Thyroid gland (tissue), 4 donors: Measurements from ENCODE around the gene PIK3CD. TPM values are rescaled to one million over a fixed set of nuclear protein-coding genes. Genes with fewer than 3 reads are reported as not detected.
A peak's percentile ranks its signal among the peaks of the same experiment; 100 is the strongest.
"Not testable (repeated sequence)": the region's sequence is repeated elsewhere in the genome, so short reads cannot be mapped to it uniquely, and the experiment has no call there.

Source experiments
- DNase-seq, 2 donors: peaks; one replicate each; pipeline ENCODE4 v3.0.0-alpha.2; 2019
- H3K27ac ChIP-seq, 3 donors: fragments of 200-600 bp; sonication (generic); 1 replicate in 2 of 3; 2 replicates in 1 of 3; pipeline ENCODE4 v1.5.1; 2016 to 2019; ENCODE audit warnings: mild to moderate bottlenecking in 1 of 3, moderate library complexity in 1 of 3
- H3K27me3 ChIP-seq: fragments of 200-600 bp; sonication (generic); one replicate; pipeline ENCODE4 v1.5.1; 2019
- H3K36me3 ChIP-seq, 2 donors: fragments of 200-600 bp; sonication (generic); one replicate each; pipeline ENCODE4 v1.5.1; 2016 to 2019
- H3K4me1 ChIP-seq, 2 donors: fragments of 200-600 bp; sonication (generic); one replicate each; pipeline ENCODE4 v1.5.1; 2017 to 2019
- H3K4me3 ChIP-seq, 3 donors: fragments of 200-600 bp; sonication (generic); replicated peaks in 1 of 3; 1 replicate in 2 of 3; 2 replicates in 1 of 3; pipeline ENCODE4 v1.5.1; 2016; ENCODE audit warnings: mild to moderate bottlenecking in 1 of 3
- H3K9me3 ChIP-seq: fragments of 200-600 bp; sonication (generic); one replicate; pipeline ENCODE4 v1.5.1; 2017
- CTCF ChIP-seq, 6 experiments: fragments of 200-600 bp in 3 of 6; fragments of 450-650 bp in 3 of 6; sonication (generic) in 3 of 6; IDR thresholded peaks; one replicate each; pipeline ENCODE4 v1.5.1; 2016 to 2019; ENCODE audit warnings: antibody characterized with exemption in 6 of 6, mild to moderate bottlenecking in 2 of 6, inconsistent platforms in 1 of 6, moderate library complexity in 1 of 6
- POLR2A ChIP-seq, 2 donors: fragments of 450-650 bp; IDR thresholded peaks; one replicate each; pipeline ENCODE4 v1.6.1; 2017; ENCODE audit warnings: antibody characterized with exemption in 2 of 2, mild to moderate bottlenecking in 2 of 2, moderate library complexity in 1 of 2
- WGBS, 2 donors: methylation state at CpG; one replicate each; pipeline ENCODE4 v1.1.5; 2017; 5-methylcytosine and 5-hydroxymethylcytosine counted together
- intact Hi-C: fragments of 100-400 bp; cut with DNase I; formaldehyde crosslinking; loops from one replicate; pipeline ENCODE4 v1.15.1; 2023
- total RNA-seq, 4 donors: library from RNA; depleted of rRNA; stranded (reverse); fragments of >200 nt; gene quantifications; one replicate each; pipeline ENCODE4 v1.2.3, GENCODE V29; 2016

PIK3CD gene
- total RNA-seq, 4 donors from 2014 or later: 5.9 to 9.5 (median 7.7) TPM

GRCh38 chr1:9744106-9744799 lies 92.7 kb downstream of the PIK3CD start:
- Histone ChIP-seq H3K4me1 (no peaks in the 10 kb centered on the region), H3K27ac (no peak overlapping the region), H3K36me3 (peaks cover 48% of the 10 kb centered on the region in 2 donors), H3K9me3 (no peaks in the 10 kb centered on the region), H3K27me3 (no peaks in the 10 kb centered on the region), H3K4me3 (no peak overlapping the region)
- TF ChIP-seq POLR2A (IDR thresholded peaks at IDR 0.05): no peak
- DNase-seq: no peak
- intact Hi-C loops: no loop called here
- 91 to 96% methylated on average over 28 of the region's 28 CpGs for WGBS, 2 donors

- Histone ChIP-seq H3K9me3 (no peaks in the 10 kb centered on the region), H3K4me3 (no peak overlapping the region), H3K36me3 (peaks cover 39 to 42% of the 10 kb centered on the region in 2 donors), H3K4me1 (no peaks in the 10 kb centered on the region), H3K27me3 (no peaks in the 10 kb centered on the region), H3K27ac (no peak overlapping the region)
- intact Hi-C loops: no loop called here
- no peak for DNase-seq
- WGBS, 2 donors: 89 to 95% methylated on average over 3 of the region's 3 CpGs
- TF ChIP-seq CTCF (IDR thresholded peaks at IDR 0.05) (no peak), POLR2A (IDR thresholded peaks at IDR 0.05) (no peak)
Measured at GRCh38 chr1:9746211-9746610, 94.7 kb downstream of the PIK3CD start.

GRCh38 chr1:9746651-9747050 lies 95.1 kb downstream of the PIK3CD start:
- TF ChIP-seq POLR2A (IDR thresholded peaks at IDR 0.05) (no peak), CTCF (IDR thresholded peaks at IDR 0.05) (no peak)
- no peaks in the 10 kb centered on the region for H3K9me3 ChIP-seq
- peaks cover 35 to 40% of the 10 kb centered on the region in 2 donors for H3K36me3 ChIP-seq
- no peak for DNase-seq
- no peak overlapping the region for H3K4me3 ChIP-seq
- WGBS, 2 donors: 87 to 94% methylated on average over 7 of the region's 7 CpGs
- H3K4me1 ChIP-seq: no peaks in the 10 kb centered on the region
- no peaks in the 10 kb centered on the region for H3K27me3 ChIP-seq
- intact Hi-C loops: no loop called here
- no peak overlapping the region for H3K27ac ChIP-seq

GRCh38 chr1:9748391-9748790 lies 96.9 kb downstream of the PIK3CD start:
- H3K4me3 ChIP-seq, H3K9me3 ChIP-seq, H3K27ac ChIP-seq, DNase-seq, intact Hi-C loops, H3K27me3 ChIP-seq: not testable (repeated sequence)
- H3K36me3 ChIP-seq: peaks cover 24 to 25% of the 10 kb centered on the region in 2 donors
- WGBS, 2 donors: 88 to 92% methylated on average over 9 of the region's 9 CpGs
- peaks cover 9 to 11% of the 10 kb centered on the region in 2 donors for H3K4me1 ChIP-seq

GRCh38 chr1:9749361-9749760 lies 97.8 kb downstream of the PIK3CD start:
- Histone ChIP-seq H3K27ac (no peak overlapping the region), H3K4me3 (no peak overlapping the region), H3K4me1 (peaks cover 9 to 11% of the 10 kb centered on the region in 2 donors), H3K27me3 (no peaks in the 10 kb centered on the region), H3K36me3 (peaks cover 14 to 15% of the 10 kb centered on the region in 2 donors), H3K9me3 (no peaks in the 10 kb centered on the region)
- DNase-seq: no peak
- intact Hi-C loops: no loop called here
- 96 to 98% methylated on average over 14 of the region's 14 CpGs for WGBS, 2 donors
- no peak for TF ChIP-seq POLR2A (IDR thresholded peaks at IDR 0.05)
- TF ChIP-seq CTCF (IDR thresholded peaks at IDR 0.05): no peak

GRCh38 chr1:9751971-9752370 lies 100.4 kb downstream of the PIK3CD start:
- peak overlapping the region in 1 of 3 donors; percentile 36 for H3K27ac ChIP-seq
- no peak overlapping the region for H3K4me3 ChIP-seq
- peaks cover 24 to 26% of the 10 kb centered on the region in 2 donors for H3K4me1 ChIP-seq
- peaks cover 9% of the 10 kb centered on the region in 2 donors for H3K36me3 ChIP-seq
- H3K27me3 ChIP-seq: no peaks in the 10 kb centered on the region
- H3K9me3 ChIP-seq: no peaks in the 10 kb centered on the region
- intact Hi-C loops: no loop called here
- no peak for DNase-seq
- TF ChIP-seq POLR2A (IDR thresholded peaks at IDR 0.05): no peak
- TF ChIP-seq CTCF (IDR thresholded peaks at IDR 0.05): no peak
- 65 to 71% methylated on average over 3 of the region's 3 CpGs for WGBS, 2 donors
